ENCODE results near the gene ZSWIM6. TPM values are rescaled to one million over a fixed set of nuclear protein-coding genes. Genes with fewer than 3 reads are reported as not detected.

ZSWIM6 gene
- total and polyA plus RNA-seq, 2 experiments from 2014 or later: 3.9 to 6.0 TPM

GRCh38 chr5:61586096-61587084 is 254.3 kb downstream of the ZSWIM6 start (continued):
- no peak for TF ChIP-seq ZNF462 (CRISPR knock-in tag; IDR thresholded peaks at IDR 0.05)

- Mint-ChIP-seq H3K36me3 (ENCODE audit: low read depth) (peaks cover 3% of the 10 kb centered on the region; the same call in 1 of the 3 replicates), H3K27ac (no peak overlapping the region), H3K4me1 (no peaks in the 10 kb centered on the region), H3K9me3 (peaks cover 8% of the 10 kb centered on the region; the same call in 1 of the 3 replicates), H3K27me3 (ENCODE audit: insufficient read depth, low read depth, poor library complexity) (peaks cover 2% of the 10 kb centered on the region), H3K4me3 (no peak overlapping the region)
- DNase-seq (ENCODE audit: low spot score): no peak
- no peak for ATAC-seq
- Histone ChIP-seq H3K36me3 (ENCODE audit: insufficient read depth) (no peaks in the 10 kb centered on the region), H3K27ac (ENCODE audit: low read depth) (no peak overlapping the region), H3K27me3 (ENCODE audit: insufficient read depth) (no peaks in the 10 kb centered on the region), H4K20me1 (replicated peaks; ENCODE audit: insufficient read depth) (no peaks in the 10 kb centered on the region), H3K4me1 (ENCODE audit: insufficient read depth) (no peaks in the 10 kb centered on the region), H3K4me2 (no peak overlapping the region), H3K79me2 (replicated peaks; ENCODE audit: insufficient read depth) (no peaks in the 10 kb centered on the region), H3K4me3 (no peak overlapping the region), H3K9me2 (ENCODE audit: insufficient read depth) (peaks cover 5% of the 10 kb centered on the region), H2AFZ (no peak overlapping the region), H3F3A (replicated peaks; ENCODE audit: low read depth) (no peaks in the 10 kb centered on the region)
- TF ChIP-seq REST (IDR thresholded peaks at IDR 0.05; ENCODE audit: unreplicated experiment) (no peak), NANOG (IDR thresholded peaks at IDR 0.05; ENCODE audit: borderline replicate concordance) (no peak), JUNB (IDR thresholded peaks at IDR 0.05; ENCODE audit: unreplicated experiment) (no peak), EZH2 (IDR thresholded peaks at IDR 0.05; ENCODE audit: low read depth, unreplicated experiment) (no peak), EZH2phosphoT487 (IDR thresholded peaks at IDR 0.05; ENCODE audit: unreplicated experiment) (no peak)
- TF ChIP-seq, protein P1, sequence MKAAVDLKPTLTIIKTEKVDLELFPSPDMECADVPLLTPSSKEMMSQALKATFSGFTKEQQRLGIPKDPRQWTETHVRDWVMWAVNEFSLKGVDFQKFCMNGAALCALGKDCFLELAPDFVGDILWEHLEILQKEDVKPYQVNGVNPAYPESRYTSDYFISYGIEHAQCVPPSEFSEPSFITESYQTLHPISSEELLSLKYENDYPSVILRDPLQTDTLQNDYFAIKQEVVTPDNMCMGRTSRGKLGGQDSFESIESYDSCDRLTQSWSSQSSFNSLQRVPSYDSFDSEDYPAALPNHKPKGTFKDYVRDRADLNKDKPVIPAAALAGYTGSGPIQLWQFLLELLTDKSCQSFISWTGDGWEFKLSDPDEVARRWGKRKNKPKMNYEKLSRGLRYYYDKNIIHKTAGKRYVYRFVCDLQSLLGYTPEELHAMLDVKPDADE (IDR thresholded peaks at IDR 0.05): no peak
Measured at GRCh38 chr5:61587125-61587524, 255.1 kb downstream of the ZSWIM6 start.

Measured in GM23338 (cell line).